Femur (tissue), 1 donor: ENCODE data around the gene CNTNAP2.
A peak's percentile ranks its signal among the peaks of the same experiment; 100 is the strongest.
"Not testable (repeated sequence)": the region's sequence is repeated elsewhere in the genome, so short reads cannot be mapped to it uniquely, and the experiment has no call there.

Experiments used
- DNase-seq: peaks from one replicate; pipeline ENCODE4 v3.0.0-alpha.2; 2017

CNTNAP2 gene

DNA sequence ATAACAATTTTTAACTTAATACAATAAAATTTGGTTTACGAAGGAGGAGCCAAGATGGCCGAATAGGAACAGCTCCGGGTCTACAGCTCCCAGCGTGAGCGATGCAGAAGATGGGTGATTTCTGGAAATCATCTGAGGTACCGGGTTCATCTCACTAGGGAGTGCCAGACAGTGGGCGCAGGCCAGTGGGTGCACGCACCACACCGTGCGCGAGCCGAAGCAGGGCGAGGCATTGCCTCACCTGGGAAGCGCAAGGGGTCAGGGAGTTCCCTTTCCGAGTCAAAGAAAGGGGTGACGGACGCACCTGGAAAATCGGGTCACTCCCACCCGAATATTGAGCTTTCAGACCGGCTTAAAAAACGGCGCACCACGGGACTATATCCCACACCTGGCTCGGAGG lies 789.1 kb downstream of the CNTNAP2 start:
- DNase-seq, result not testable (repeated sequence)

DNA sequence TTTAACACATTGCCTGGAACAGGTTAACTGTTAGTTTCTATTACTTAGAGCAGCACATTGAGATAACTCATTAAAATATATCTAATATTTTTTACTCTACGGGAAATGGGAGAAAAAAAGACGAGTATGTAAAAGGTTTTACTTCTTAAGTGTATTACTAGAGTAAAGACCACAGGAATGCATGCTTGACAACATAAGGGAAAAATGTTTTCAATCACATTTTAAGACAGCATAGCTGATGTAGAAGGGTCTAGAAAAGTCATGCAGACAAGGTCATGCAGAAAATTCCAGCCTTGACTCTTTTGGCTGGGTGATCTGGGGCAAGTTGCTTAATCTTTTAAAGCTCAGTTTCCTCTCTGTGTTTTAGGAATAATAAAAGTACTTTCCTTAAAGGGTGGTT lies 806.2 kb downstream of the CNTNAP2 start:
- no peak for DNase-seq

DNA sequence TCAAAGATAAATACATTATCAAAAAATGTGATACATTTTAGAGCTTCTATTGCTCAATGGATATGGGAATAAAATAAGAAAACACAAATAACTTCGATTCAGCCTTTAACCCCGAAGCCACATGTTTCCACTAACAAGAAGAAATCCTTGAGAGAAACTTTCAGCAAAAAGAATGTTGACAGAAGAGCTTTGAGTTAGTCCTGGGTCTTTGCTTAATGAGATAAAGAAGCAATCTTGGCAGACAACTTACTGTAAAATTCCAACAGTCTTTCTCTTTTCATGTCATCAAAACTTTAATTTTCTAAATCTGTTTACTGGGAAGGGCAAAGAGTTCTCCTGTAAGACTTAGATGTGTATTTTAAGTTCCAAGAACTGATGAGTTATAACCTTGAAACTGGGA lies 810.2 kb downstream of the CNTNAP2 start:
- DNase-seq, result no peak

DNA sequence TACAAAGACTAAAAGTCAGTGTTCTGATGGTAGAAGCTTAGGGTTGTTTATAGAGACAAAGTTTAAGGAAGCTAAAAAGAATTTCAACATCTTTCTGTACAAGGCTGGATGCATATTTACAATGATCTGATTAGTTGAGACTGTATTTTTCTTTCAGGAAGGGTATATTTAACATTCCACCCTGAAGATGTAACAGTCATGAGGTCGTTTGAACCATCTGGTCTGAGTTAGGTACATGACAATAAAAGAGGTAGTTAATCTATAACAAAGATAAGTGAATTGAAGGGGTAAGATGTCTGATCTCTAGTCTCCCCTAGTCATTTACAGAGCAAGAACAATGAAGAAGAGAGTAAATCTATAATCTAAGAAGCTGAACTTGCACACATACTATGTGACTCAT lies 821.2 kb downstream of the CNTNAP2 start:
- DNase-seq, result no peak

DNA sequence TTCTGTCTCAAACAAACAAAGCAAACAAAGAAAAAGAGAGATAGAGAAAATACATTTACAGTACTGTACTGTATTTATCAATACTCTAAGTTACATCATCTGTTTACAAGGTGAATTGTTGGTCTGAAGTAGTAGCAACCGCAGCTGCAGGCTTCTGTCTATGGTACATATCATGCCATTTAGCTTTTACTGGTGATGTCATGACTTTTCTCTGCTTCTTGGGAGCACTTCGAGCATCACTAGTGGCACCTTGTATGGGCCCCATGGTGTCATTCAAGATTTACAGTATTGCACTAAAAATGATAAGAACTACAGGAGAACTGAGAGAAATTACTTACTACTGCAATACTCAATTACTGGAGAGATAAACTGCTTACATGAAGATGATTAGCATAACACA lies 826.9 kb downstream of the CNTNAP2 start:
- no peak for DNase-seq

DNA sequence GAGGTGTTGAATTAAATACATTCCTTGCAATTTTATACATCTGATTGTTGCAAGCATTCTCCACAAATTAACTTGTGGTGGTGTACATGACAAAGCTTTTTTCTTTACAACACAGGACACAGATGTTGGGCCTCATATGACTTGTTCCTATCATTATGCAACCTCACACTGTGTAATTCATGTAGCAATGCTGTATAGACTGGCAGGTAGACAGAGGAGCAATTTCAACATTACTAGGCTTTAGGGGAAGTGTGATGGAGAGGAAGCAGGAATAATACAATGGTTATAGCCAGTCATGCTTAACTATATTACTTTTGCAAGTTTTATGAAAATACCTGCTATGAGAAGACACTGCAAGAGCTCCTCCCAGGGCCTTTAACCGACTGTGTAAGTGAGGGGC lies 832.1 kb downstream of the CNTNAP2 start:
- DNase-seq, result no peak

DNA sequence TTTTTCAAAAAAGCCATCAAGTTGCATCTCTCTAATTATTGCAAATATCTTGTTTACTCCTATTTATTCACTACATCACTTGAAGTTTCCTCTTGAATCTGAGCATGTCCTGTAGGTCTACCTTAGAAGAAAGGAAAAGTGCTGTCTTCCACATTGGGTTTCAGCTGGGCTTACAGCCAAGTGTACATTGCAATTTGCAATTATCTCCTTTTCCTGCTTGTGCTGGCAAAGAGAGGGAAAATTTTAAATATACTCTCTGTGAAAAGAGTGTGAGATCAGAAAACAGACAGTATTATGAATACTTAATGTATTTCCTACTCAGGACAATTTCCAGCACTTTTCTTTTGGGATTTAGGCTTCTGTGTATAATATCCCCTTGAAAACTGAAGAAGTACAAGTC lies 839.7 kb downstream of the CNTNAP2 start:
- no peak for DNase-seq

DNA sequence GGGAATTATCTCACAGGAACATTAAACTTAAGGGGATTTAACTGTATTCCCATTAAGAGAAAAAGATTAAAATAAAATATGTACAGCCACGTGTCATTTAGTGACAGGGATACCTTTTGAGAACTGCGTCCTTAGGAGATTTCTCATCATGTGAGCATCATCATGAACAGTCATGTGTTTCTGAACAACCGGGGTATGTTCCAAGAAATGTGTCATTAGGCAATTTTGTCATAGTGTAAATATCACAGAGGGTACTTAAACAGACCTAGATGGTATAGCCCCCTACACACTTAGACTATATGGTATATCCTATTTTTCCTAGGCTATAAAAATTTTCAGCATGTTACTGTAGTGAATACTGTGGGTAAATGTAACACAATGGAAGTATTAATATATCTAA lies 840.3 kb downstream of the CNTNAP2 start:
- DNase-seq, result no peak

DNA sequence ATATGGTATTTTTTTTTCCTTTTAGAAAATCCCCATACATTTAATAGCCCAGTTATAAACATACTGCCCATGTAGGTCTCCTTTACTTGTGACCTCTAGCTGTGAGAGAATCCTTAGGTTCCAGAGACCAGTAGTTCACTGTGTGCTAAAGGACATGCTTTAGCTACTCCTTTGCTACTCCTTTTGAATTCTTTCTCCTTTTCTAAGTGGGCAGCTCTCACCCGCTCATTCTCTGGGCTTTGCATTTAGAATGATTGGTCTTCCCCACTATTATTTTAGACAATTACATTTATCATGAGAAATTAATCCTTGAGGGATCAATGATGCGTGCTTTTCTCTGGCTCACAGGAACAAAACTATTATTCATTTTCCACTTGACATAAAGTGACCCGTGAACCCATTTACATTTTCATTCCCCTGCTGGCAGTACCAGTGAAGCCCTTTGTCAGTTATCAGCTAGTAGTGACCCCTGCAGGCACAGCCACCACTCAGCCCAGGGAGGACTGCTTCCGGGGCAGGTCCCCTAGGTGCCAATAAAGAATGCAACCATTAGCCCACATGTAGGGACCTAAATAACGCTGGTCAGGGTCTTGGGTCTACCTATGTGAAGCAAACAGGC lies 844.3 kb downstream of the CNTNAP2 start:
- no peak for DNase-seq

DNA sequence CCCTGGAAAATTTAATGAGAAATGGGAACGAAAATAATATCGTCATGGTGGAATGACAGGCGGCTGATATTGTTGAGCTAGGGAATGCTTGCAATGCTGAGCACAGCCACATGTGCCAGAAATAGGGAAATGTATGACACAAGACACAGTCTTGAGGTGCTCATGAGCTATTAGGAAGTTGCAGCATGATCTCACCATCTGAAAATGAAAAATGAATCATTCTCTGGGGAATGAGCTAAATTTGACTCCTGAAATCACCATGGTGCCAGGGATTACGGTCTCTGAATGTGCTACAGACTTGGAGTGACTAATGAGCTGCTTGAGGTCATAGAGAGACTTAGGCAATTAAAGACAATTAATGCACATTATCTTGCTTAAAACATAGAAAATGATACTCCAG lies 845.0 kb downstream of the CNTNAP2 start:
- no peak for DNase-seq

DNA sequence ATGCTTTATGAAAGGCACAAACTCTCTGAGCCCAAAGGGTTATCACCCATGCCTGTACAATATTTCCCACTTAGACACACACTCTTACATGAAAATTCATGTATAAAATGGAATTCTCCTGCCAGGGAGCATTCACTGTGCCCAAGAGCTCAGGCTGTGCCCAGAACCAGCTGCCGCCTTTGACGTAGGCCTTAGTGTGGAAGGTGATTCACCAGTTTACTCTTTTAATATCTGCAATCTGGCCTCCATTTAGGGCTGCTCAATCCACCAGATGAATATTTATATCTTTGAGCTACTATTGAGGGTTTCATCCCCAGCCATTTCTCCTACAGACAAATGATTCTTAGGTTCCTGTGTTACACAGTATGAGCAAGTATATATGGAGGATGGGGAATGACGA lies 849.7 kb downstream of the CNTNAP2 start:
- no peak for DNase-seq

DNA sequence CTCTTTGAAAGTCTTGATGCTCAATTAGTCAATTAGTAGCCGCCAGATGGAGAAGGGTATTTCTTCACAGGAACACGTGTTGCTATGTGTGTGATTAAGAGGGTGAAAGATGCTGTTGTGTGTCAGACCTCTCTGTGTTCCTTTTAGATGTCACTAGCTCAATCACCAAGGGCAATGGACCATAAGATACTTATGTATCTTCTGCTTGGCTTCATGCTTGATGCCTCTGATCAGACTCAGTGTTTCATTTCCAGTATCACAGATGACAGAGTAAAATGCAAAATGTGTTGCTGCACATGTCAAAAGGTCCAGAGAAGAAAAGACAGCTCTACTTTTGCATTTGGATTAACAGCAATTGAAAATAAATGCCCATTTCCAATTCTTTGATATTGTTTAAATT lies 865.9 kb downstream of the CNTNAP2 start:
- DNase-seq, result no peak

DNA sequence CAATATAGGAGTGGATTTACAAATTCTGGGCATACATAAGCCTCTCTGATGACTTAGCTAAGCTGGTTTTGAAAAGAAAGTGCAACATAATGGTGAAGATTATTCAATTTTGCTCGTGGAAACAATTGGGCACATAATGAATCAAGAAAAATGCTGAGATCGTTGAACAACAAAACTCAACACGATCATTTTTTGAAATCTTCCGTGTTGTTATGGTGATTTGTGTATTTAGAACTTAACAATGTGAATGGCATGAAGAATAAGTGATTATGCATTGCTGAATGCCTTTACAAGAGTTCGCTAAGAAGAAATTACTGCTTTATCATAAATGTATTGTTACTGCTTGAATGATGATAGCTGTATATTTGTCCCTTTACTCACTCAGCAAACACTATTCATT lies 875.0 kb downstream of the CNTNAP2 start:
- DNase-seq, result no peak

DNA sequence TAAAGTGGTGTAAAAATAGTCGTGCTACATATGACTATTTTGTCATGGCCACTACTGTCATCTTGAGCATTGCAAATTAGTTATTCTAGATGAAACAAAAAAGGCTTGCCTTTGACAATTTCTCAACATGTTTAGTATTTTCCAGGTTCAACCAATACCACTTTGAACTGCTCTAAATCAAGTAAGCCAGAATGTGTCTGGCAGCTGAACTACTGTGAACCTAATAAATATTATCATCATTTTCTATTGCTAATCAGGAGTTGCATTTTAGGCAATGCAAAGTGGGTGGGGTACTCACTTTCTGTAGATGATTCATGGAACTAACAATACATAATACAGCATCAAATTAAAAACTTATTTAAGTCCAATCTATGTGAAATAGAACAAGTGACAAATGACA lies 877.2 kb downstream of the CNTNAP2 start:
- no peak for DNase-seq

DNA sequence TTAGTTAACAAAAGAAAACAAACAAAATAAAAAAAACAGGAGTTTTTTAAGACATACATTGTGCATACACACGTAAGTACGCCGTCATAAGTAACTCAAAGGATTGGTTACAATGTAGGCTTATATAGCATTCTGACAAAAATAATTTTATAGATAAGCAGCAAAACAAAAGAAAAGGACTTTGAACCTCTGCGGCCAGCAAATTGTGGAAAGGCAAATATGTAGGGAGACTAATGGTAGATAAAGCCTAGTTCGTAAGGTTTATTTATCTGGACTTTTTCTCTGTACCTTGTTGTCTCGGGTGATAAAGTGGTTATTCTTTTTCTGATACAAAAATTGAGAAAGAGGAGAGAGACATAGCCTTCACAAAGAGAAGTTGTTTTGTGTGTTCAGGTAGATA lies 891.9 kb downstream of the CNTNAP2 start:
- DNase-seq, result no peak

DNA sequence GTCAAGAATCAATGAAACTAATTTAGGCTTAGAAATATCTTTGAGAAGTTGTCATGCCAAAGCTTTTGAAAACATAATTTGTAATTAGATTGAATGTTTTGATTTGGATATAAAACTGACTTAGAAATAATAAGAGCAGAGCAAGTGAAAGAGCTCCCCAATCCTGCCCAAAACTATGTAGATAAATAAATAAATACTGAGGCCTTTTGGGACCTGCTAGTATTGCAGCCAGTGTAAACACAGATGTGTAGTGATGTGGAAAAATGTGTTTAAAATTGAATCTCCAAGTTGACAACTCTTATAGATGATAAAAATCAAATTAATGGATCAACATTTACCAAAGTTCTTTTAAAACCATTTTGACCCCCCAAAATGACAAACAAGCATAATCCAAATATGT lies 896.1 kb downstream of the CNTNAP2 start:
- DNase-seq, result no peak

DNA sequence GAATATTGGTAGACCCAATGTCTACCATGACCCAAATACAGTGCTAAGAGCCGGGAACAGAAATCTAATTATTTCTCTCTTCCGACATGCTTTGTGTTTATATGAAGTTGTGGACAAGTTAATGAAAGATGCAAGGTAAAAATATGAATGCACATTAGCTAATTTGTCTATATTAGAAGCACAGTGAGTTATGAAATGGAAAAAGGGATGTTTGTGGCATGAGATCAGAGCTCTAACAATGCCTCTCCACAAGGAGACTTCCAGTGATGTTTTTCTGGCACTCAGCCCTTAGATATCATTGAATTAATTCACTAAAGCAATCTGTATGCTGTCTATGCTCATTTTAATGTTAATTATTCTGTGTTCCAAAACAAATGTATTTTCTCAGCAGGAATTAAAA lies 897.2 kb downstream of the CNTNAP2 start:
- DNase-seq, result no peak

DNA sequence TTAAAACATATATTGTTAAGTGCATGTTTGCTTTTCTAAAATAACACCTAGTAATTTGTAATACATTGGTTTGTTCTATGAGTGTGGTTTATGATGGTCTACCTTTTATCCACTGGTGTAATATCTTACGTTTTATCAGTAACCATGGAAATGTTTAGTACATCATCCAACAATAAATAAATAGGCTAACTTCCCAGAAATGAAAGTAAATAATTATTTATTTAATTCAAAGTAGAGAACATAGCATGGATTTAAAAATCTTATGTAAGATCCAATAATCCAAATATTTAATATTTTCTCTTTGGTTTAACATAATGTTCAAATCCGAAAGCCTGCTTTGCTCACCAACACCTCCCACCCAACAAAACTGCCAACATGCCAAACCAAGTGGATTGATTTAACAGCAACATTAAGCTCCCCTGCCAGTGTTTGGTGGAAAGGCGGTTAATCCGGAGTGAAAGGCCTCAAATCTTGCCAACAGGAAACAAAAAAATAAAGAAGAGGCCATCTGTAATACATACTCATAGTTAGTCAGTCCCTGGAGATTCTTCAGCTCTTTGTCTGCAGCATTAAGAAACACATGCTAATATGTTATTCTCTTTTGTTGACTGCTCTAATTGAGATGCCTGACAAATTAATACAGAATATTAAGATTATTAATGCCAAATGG lies 897.8 kb downstream of the CNTNAP2 start:
- peak; percentile 16 for DNase-seq

DNA sequence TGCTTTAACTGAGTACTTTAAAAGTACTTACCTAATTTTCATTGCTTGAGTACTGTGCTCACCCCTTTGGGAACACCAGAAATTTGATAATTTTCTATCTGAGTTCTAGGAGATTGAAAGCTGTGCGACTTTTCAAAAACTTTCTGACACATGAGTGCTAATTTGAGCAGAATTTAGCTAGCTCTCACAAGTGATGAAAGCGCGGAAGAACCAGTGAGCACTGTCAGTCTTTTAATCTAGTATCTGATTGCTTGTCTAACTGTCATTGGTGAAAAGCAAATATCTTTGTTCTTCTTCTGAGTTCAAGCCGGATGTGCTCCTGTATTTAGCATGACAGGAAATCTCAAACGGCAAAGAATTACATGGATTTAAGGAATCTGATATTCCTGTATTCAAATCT lies 899.4 kb downstream of the CNTNAP2 start:
- DNase-seq, result no peak

DNA sequence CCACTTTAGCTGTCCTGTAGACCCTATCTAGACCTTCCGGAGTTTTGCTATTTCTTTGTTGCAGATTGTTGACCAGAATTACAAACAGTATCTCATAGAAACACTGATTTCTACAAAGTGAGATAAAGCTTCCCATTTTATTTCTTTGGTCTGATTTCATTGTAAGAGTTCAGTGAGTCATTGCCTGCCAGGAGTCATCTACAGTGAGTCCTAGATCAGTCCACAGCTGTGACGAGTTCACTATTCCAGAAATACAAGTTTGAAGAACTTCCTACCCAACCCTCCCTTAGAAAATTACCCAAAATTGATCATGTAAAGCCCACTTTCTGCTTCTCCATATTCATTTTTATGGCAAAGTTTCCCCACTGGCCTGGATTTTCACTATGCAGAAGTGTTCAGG lies 905.5 kb downstream of the CNTNAP2 start:
- DNase-seq, result no peak

DNA sequence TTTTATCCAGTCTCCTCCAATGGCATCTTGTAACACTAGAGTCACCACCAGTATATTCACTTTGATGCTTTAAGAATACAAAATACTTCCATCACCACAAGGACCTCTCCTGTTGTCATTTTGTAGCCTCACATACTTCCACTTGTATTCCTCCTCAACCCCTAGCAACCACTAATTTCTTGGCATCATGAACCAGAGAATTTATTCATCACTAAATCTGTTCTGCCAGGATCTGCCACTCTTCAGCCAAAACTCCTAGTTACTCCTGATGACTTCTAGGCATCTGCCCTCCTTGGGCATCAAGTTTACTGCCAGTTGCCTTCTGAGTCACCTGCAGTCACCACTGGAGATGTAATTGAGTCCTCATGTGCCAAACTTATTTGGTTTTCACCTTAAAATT lies 906.8 kb downstream of the CNTNAP2 start:
- no peak for DNase-seq

DNA sequence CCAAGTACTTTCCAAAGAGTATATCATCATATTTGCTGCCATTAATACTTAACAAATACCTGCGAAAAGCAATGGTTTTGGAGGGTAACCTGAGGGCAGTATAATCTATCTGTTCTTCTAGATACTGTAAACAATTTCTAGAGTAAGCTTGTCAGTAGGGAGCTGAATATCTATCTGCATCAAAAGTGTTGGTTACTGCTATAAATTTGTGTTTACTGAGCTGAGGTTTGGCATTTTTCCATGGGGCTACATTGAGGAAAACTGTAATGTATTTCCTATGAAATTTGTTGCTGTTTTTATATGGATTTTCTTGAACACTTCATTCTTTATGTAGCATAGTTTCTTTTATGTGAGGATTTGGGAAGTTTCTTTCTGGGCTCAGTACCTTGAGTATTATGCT lies 913.4 kb downstream of the CNTNAP2 start:
- no peak for DNase-seq

DNA sequence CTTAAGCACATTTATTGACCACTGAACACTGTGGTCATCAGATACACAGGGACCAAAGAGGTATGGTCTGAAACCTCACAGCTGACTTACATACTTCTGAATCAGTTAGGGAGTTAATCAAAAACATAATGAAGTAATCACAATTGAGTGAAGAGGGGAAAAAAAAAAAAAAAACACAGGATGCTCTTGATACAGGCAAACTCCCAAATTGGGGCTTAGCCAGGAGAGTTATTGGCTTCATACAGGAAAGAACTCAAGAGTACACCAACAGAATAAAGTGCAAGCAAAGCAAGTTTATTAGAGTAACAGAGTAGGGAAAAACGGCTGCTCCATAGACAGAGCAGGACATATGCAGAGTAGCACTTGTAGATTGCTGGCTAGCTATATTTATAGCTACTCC lies 917.0 kb downstream of the CNTNAP2 start:
- peak; percentile 49 for DNase-seq

DNA sequence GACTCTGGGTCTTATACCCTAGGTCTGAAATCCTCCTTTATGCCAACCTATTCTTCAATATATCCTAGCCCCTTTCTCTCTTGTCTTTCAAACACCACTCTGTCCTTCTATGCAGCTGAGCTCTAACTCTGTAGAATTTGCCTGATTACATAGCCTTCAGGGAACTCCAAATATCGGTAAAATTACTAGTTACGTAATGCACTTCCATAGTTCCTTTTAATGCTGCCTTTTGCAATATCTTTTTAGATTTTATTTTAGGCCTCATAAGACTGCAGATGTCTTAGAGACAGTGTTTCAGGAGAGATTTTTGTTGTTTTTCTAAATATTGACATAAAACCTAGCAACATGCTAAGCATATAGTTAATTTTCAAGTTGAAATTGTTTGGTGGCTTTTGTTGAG lies 924.8 kb downstream of the CNTNAP2 start:
- no peak for DNase-seq

DNA sequence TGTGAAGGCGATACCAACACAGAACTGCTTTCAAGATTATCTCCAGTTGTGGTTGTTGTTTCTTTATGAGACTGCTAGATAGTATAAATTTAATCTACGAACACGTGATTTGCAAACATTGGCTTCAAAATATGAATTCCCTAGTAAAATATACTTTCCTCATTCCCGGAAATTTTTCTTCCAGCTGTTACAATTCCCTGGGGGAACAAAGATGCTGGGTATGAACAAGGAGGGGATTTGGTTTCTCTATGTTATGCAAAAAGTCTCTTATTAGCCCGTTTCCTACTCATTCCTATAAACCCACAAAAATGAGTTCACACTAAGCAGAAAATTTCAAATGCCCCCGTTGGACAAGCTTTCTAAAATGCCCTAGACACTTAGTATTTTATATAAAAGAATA lies 928.3 kb downstream of the CNTNAP2 start:
- DNase-seq, result no peak
